SK-N-MC (cell line): Measurements from ENCODE around the gene TRPM4.
A peak's percentile ranks its signal among the peaks of the same experiment; 100 is the strongest.
"Not testable (repeated sequence)": the region's sequence is repeated elsewhere in the genome, so short reads cannot be mapped to it uniquely, and the experiment has no call there.

ENCODE experiments used
- DNase-seq: peaks from one replicate; pipeline ENCODE4 v3.0.0-alpha.2; 2011; ENCODE audit warnings: low read depth, low spot score
- H3K27ac ChIP-seq: fragments of 200-600 bp; sonication (generic); 2 replicates; pipeline ENCODE4 v1.5.1; 2016; ENCODE audit warnings: mixed run types
- H3K36me3 ChIP-seq: fragments of 200-600 bp; sonication (generic); 2 replicates; pipeline ENCODE4 v1.6.1; 2017; ENCODE audit warnings: antibody characterized with exemption, low read length, mixed read lengths; ENCODE audit not compliant: insufficient read depth
- H3K4me3 ChIP-seq: fragments of 200-600 bp; sonication (generic); 2 replicates; pipeline ENCODE4 v1.5.1; 2016
- H3K9ac ChIP-seq: fragments of 200-600 bp; sonication (generic); 2 replicates; pipeline ENCODE4 v1.8.0; 2017; ENCODE audit warnings: mixed run types, mixed read lengths; ENCODE audit not compliant: insufficient read length
- H3K9me3 ChIP-seq: fragments of 200-600 bp; sonication (generic); 2 replicates; pipeline ENCODE4 v1.6.1; 2017; ENCODE audit warnings: low read depth, mild to moderate bottlenecking, antibody characterized with exemption, low read length, moderate library complexity, mixed read lengths
- EZH2 ChIP-seq: fragments of 200-600 bp; sonication (generic); IDR thresholded peaks from one replicate; pipeline ENCODE4 v1.6.1; 2017; ENCODE audit warnings: antibody characterized with exemption
- FOXP2 ChIP-seq: optimal IDR thresholded peaks from 2 replicates; pipeline ENCODE3; 2011; ENCODE audit warnings: mild to moderate bottlenecking, moderate library complexity; ENCODE audit not compliant: insufficient read depth; ENCODE audit errors: extremely low read length, control extremely low read depth
- POLR2AphosphoS5 ChIP-seq: IDR thresholded peaks from 2 replicates; pipeline ENCODE4 v1.6.1; 2012; ENCODE audit warnings: mild to moderate bottlenecking, low read depth, low read length, borderline replicate concordance

TRPM4 gene

DNA sequence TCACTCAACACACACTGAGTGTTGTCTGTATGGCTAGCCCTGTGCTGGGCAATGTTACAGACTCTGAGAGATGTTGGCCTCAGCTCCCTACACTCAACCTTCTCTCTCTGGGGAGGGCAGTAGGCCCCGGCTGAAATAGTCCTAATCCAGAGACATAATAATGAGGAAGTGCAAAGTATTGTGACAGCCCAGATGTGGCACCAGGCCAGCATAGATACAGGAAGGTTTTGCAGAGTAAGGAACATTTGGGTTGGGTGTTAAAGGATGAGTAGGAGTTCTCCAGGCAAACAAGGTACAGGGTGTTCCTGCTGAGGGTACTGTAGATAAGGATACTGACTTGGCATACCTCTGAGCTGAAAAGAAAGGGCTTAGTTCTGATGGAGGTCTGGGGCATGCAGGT, 41.0 kb upstream of the TRPM4 start:
- Histone ChIP-seq H3K27ac (peak overlapping the region; percentile 98), H3K4me3 (peak overlapping the region; percentile 99), H3K9ac (no peak overlapping the region), H3K9me3 (no peaks in the 10 kb centered on the region), H3K36me3 (peaks cover 9% of the 10 kb centered on the region; the same call in 1 of the 2 replicates)
- DNase-seq, result no peak
- TF ChIP-seq FOXP2 (no peak), POLR2AphosphoS5 (0 out of 2 replicates have a peak, but pooled peaks have one; percentile 12)

DNA sequence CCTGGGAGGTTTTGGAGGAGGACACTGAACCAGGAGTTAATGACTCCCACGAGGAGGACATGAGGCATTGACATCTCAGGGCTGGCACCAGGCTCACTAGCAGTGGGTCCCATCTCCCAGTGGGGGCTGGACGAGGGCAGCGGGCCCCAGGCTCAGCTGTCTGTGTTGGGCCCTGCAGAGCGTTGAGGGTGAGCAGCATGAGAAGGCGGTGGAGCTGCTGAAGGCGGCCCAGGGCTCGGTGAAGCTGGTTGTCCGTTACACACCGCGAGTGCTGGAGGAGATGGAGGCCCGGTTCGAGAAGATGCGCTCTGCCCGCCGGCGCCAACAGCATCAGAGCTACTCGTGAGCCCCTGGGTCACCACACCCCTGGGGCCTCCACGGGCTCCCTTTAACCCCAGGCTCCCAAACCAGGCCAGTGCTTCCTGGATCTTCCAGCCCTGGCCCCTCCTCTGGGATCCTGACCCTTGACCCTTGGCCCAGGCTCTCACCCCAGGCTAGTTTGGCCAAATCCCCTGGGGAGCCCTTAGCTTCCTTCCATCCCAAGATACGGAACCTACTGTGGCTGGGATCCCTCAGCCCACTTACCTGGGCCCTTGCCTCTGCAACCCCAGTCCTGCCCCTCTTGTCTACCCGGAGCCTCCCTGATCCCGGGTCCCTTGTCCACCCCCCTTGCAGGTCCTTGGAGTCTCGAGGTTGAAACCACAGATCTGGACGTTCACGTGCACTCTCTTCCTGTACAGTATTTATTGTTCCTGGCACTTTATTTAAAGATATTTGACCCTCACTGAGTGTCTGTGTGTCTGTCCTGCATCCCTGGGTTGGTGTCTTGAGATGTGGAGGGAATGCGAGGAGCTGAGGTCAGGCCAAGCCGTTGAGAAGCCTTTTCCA, 39.7 kb upstream of the TRPM4 start:
- no peak for DNase-seq

DNA sequence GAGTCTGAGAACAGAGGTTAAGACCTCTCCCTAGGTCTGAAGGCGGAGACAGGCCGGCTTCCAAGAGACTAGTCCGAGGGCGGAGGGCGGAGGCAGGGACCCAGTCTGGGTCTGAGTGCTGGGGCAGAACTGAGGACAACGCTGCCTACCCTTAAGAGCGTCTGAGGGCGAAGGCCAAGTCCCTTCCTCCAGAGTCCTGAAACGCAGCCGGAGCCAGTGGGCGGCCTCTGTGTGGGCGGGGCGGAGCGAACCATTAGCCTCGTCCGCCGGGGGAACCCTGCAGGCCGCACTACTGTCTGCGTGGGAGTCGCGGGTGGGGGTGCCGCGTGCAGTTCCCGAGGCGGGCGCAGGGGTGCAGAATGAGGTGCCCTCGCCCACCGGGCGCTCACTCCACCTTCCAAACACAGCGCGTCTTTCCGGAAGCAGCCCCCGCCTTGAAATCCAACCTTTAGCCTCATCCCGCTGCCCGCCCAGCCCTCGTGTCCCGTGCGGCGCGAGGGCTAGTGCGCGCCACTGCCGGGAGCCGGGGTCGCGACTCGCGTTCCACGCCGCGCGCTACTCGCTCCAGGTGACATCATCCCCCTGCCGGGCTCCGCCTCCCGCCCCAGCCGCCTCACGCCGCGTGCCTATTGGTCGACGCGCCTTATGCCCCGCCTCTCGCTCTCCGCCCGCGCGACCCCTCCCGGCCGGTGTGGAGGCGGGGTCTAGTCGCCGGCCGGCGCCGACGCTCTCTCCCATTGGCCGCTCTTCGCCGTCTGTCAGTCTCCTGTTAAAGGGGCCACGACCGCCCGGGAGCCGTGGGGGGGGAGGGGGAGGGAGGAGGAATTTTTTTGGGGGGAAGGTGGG, 38.8 kb upstream of the TRPM4 start, which contains the start of gene C19orf73:
Gene C19orf73, minus strand, starts transcription at position 579 of the 846 bp plus-strand sequence. Its CDS starts 121 bp downstream, at position 458.
- DNase-seq, result no peak
- Histone ChIP-seq H3K9ac (peak within 1 kb of the TSS; percentile 89), H3K36me3 (peaks cover 9% of the 10 kb centered on the region; the same call in 1 of the 2 replicates), H3K9me3 (no peaks in the 10 kb centered on the region), H3K27ac (peak within 1 kb of the TSS; percentile 83), H3K4me3 (peak within 1 kb of the TSS; percentile 82)
- no peak for TF ChIP-seq EZH2
- peak; percentile 86; the same call in 1 of the 2 replicates for TF ChIP-seq POLR2AphosphoS5
- peak; percentile 88 for TF ChIP-seq FOXP2

More for the DNA sequence above, 39.7 kb upstream of the TRPM4 start:
- H3K4me3 ChIP-seq, result peak overlapping the region; percentile 82
- H3K27ac ChIP-seq, result peak overlapping the region; percentile 83
- no peaks in the 10 kb centered on the region for H3K9me3 ChIP-seq
- TF ChIP-seq EZH2, result no peak
- no peak for TF ChIP-seq FOXP2
- TF ChIP-seq POLR2AphosphoS5, result no peak
- H3K9ac ChIP-seq, result peak overlapping the region; percentile 87
- H3K36me3 ChIP-seq, result peaks cover 9% of the 10 kb centered on the region; the same call in 1 of the 2 replicates

DNA sequence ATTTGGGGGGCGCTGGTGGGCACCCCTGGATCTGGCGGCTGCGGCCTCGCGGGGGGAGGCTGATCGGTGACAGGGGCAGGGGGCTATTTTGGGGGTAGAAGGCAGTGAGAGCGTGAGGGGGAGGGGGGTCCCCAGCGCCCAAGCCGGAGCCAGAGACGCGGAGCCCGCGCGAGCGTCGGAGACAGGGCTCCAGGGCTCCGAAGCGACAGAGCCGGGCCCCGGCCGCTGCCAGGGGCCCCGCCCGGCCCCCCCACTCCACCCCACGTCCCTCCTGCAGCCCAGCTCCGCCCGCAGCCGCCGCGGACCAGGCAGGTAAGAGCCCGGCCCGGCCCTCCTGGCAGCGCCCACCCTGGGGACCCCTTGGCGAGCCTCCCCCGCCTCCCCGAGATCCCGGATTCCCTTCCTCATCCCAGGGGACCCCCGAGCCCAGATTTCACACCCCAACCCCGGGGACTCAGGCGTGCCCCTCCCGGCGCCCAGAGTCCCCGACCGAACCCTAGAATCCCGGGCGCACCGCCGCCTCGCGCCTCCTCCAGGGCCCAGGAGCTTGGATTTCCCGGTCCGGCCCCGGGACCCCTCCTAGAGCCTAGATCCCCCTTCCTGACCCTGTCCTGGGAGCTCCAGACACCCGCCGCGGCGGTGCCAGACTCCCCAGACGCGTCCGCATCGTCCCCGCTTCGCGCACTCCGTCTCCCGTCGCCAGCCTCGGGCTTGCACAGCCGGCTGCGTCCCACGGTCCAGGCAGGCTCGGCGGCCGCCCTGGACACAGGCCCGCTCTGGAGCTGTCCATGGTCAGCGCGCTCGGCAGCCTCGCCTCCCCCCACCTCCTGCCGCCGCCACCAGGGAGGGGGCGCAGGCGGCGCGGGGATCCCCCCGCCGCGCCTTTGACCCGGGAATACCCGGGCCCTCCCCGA, 37.9 kb upstream of the TRPM4 start, which contains the start of gene PPFIA3:
Gene PPFIA3, plus strand, starts transcription at position 134 of the 914 bp plus-strand sequence. CDS start 8,330 bp downstream, outside the sequence.
- Histone ChIP-seq H3K36me3 (peaks cover 9% of the 10 kb centered on the region; the same call in 1 of the 2 replicates), H3K9ac (peak within 1 kb of the TSS; percentile 89), H3K9me3 (no peaks in the 10 kb centered on the region), H3K27ac (peak within 1 kb of the TSS; percentile 83), H3K4me3 (peak within 1 kb of the TSS; percentile 82)
- no peak for TF ChIP-seq POLR2AphosphoS5
- TF ChIP-seq FOXP2, result no peak
- TF ChIP-seq EZH2, result no peak
- no peak for DNase-seq

DNA sequence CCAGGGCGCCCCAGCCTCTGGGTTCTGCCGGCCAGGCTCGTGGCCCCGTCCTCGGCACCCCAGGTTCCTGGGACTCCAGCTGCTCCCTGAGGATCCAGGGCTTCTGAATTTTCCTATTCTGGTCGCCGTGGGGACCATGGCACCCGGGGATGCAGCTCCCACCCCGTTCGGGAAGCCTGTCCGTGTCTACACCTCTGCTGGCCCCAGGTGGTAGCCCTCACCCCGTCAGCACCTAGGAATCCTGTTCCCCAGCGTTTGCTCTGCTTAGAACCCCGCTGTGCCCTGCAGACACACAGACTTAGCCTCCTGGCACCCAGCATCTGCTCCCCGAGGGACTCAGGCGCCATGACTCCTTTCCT, 37.3 kb upstream of the TRPM4 start:
- DNase-seq, result no peak
- Histone ChIP-seq H3K27ac (no peak overlapping the region; the same call in 1 of the 2 replicates), H3K4me3 (peak overlapping the region; percentile 82), H3K9ac (peak overlapping the region; percentile 89), H3K36me3 (peaks cover 9% of the 10 kb centered on the region; the same call in 1 of the 2 replicates), H3K9me3 (no peaks in the 10 kb centered on the region)
- no peak for TF ChIP-seq FOXP2
- no peak for TF ChIP-seq POLR2AphosphoS5
- TF ChIP-seq EZH2, result no peak

DNA sequence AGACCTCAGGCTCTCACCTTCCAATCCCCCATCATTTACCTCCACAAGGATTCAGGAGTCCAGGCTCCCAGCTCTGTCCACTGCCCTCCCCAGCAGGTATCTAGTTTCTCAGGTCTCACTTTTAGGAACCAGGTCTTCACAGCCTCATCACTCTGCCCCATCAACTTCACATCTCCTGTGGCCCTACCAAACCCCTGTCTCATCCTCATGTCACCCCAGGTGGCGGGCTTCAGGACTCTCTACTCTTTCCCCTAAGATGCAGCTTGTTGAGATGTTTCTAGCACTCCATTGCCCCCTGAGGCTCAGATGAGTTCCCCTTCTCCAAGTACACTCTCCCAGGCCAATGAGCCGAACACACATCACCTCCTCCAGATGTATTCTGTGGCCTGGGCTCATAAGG, 36.7 kb upstream of the TRPM4 start:
- H3K4me3 ChIP-seq, result peak overlapping the region; percentile 82
- TF ChIP-seq FOXP2 (no peak), EZH2 (no peak), POLR2AphosphoS5 (no peak)
- peak overlapping the region; percentile 89 for H3K9ac ChIP-seq
- no peak overlapping the region; the same call in 1 of the 2 replicates for H3K27ac ChIP-seq
- no peaks in the 10 kb centered on the region for H3K9me3 ChIP-seq
- H3K36me3 ChIP-seq, result peaks cover 9% of the 10 kb centered on the region; the same call in 1 of the 2 replicates
- no peak for DNase-seq

DNA sequence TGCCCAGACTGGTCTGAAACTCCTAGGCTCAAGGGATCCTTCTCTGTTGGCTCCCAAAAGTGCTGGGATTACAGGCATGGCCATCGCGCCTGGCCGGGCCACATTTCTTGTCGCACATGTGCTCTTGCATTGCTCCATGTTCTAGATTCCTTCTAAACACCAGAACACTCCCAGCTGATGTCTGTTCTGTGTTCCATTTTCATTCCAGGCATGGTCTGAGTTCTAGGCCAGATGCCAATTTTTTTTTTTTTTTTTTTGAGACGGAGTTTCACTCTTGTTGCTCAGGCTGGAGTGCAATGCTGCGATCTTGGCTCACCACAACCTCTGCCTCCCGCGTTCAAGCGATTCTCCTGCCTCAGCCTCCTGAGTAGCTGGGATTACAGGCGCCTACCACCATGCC, 35.8 kb upstream of the TRPM4 start:
- not testable (repeated sequence) for DNase-seq, H3K9ac ChIP-seq, H3K36me3 ChIP-seq, H3K9me3 ChIP-seq, H3K4me3 ChIP-seq
- H3K27ac ChIP-seq, result peak overlapping the region; percentile 80

DNA sequence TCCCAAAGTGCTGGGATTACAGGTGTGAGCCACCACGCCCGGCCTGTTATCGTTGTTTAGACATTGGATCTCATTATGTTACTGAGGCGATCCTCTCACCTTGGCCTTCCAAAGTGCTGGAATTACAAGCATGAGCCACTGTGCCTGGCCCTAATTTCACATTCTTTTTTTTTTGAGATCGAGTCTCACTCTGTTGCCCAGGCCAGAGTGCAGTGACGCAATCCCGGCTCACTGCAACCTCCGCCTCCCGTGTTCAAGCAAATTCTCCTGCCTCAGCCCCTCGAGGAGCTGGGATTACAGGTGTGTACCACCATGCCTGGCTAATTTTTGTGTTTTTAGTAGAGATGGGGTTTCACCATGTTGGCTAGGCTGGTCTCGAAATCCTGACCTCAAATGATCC, 34.3 kb upstream of the TRPM4 start:
- DNase-seq, H3K36me3 ChIP-seq, H3K9ac ChIP-seq, H3K4me3 ChIP-seq, H3K9me3 ChIP-seq: not testable (repeated sequence)
- H3K27ac ChIP-seq, result 0 out of 2 replicates have a peak overlapping the region, but pooled peaks have one; percentile 1
